HepG2 (cell line): ENCODE data around the gene CDCA5. TPM values are rescaled to one million over a fixed set of nuclear protein-coding genes. Genes with fewer than 3 reads are reported as not detected.
A peak's percentile ranks its signal among the peaks of the same experiment; 100 is the strongest.

Experiments
- ADNP ChIP-seq: sonication (generic); formaldehyde crosslinking; IDR thresholded peaks from 2 replicates; pipeline ENCODE4 v1.4.0; 2020; ENCODE audit warnings: missing genetic modification reagents
- AHDC1 ChIP-seq: sonication (generic); formaldehyde crosslinking; IDR thresholded peaks from 2 replicates; pipeline ENCODE4 v1.5.1; 2020; ENCODE audit warnings: mild to moderate bottlenecking, missing genetic modification reagents, borderline replicate concordance
- E2F1 ChIP-seq: sonication (generic); formaldehyde crosslinking; IDR thresholded peaks from 2 replicates; pipeline ENCODE4 v1.5.0; 2020; ENCODE audit warnings: missing genetic modification reagents
- FOXP4 ChIP-seq: sonication (generic); formaldehyde crosslinking; IDR thresholded peaks from 2 replicates; pipeline ENCODE4 v1.4.0; 2020; ENCODE audit warnings: missing genetic modification reagents
- MBD4 ChIP-seq: IDR thresholded peaks from 2 replicates; pipeline ENCODE4 v1.6.1; 2012; ENCODE audit warnings: low read length, inconsistent platforms, borderline replicate concordance
- MEF2D ChIP-seq: sonication (generic); formaldehyde crosslinking; IDR thresholded peaks from 2 replicates; pipeline ENCODE4 v1.5.1; 2020; ENCODE audit warnings: mild to moderate bottlenecking, missing genetic modification reagents
- MEIS1 ChIP-seq: sonication (generic); formaldehyde crosslinking; IDR thresholded peaks from 2 replicates; pipeline ENCODE4 v1.9.0; 2021; ENCODE audit warnings: mild to moderate bottlenecking, missing genetic modification reagents, moderate library complexity, borderline replicate concordance
- NFYC ChIP-seq: IDR thresholded peaks from 2 replicates; pipeline ENCODE4 v1.6.1; 2016; ENCODE audit warnings: missing genetic modification reagents, missing compliant biosample characterization
- TCF12 ChIP-seq, 2 experiments: fragments of 450-650 bp in 1 of 2; sonication (generic) in 1 of 2; formaldehyde crosslinking in 1 of 2; IDR thresholded peaks; 2 replicates each; pipeline versions ENCODE4 v1.6.1 to v1.8.0; 2017 to 2022; ENCODE audit warnings: antibody characterized with exemption in 1 of 2, mild to moderate bottlenecking in 1 of 2, missing genetic modification reagents in 1 of 2, moderate library complexity in 1 of 2
- YEATS4 ChIP-seq: sonication (generic); formaldehyde crosslinking; IDR thresholded peaks from 2 replicates; pipeline ENCODE4 v1.4.0; 2020; ENCODE audit warnings: missing genetic modification reagents, borderline replicate concordance
- ZNF292 ChIP-seq: sonication (generic); formaldehyde crosslinking; IDR thresholded peaks from 2 replicates; pipeline ENCODE4 v1.8.1; 2022; ENCODE audit warnings: mild to moderate bottlenecking, low read depth, missing genetic modification reagents, borderline replicate concordance
- ZNF550 ChIP-seq: sonication (generic); formaldehyde crosslinking; IDR thresholded peaks from 2 replicates; pipeline ENCODE4 v1.4.0; 2020; ENCODE audit warnings: mild to moderate bottlenecking, missing genetic modification reagents, borderline replicate concordance
- ZNF563 ChIP-seq: sonication (generic); formaldehyde crosslinking; IDR thresholded peaks from 2 replicates; pipeline ENCODE4 v1.8.0; 2022; ENCODE audit warnings: mild to moderate bottlenecking, moderate library complexity, missing genetic modification reagents
- polyA plus RNA-seq, 8 experiments: library from polyadenylated mRNA; depleted of rRNA in 3 of 8; stranded (reverse) in 7 of 8; unstranded in 1 of 8; fragments of >200 nt; fragmentation: Illumina TruSeq in 4 of 8; extraction: Trizol in 4 of 8; gene quantifications; 2 replicates each; pipeline versions ENCODE4 v1.2.1 to v1.2.3, GENCODE V29; 2011 to 2016; ENCODE audit warnings: low read depth in 4 of 8, missing spikeins in 1 of 8, mixed read lengths in 1 of 8; ENCODE audit not compliant: insufficient read depth in 1 of 8
- total RNA-seq, 5 experiments: library from RNA; depleted of rRNA; stranded (reverse); fragments of >200 nt; fragmentation: Illumina TruSeq; extraction: Trizol; gene quantifications; 2 replicates each; pipeline ENCODE4 v1.2.3, GENCODE V29; 2016; ENCODE audit warnings: low read depth in 1 of 5
- TF ChIP-seq, protein P1 (sequence below): sonication (generic); formaldehyde crosslinking; IDR thresholded peaks from 2 replicates; pipeline ENCODE4 v1.5.0; 2020; ENCODE audit warnings: missing genetic modification reagents
- TF ChIP-seq, protein P2 (sequence below): sonication (generic); formaldehyde crosslinking; IDR thresholded peaks from 2 replicates; pipeline ENCODE4 v1.5.0; 2020; ENCODE audit warnings: missing genetic modification reagents, mild to moderate bottlenecking, borderline replicate concordance

The CDCA5 gene
- total and polyA plus RNA-seq, 2 of the 13 experiments (the other 11 are each of a cell fraction or from before 2014, with no cell fraction given): 13.5 to 50.6 TPM

GRCh38 chr11:65121865-65122696 is 38.2 kb upstream of the CDCA5 start, which contains the start of the genes FAU and MRPL49 (continued):
- TF ChIP-seq, protein P1, sequence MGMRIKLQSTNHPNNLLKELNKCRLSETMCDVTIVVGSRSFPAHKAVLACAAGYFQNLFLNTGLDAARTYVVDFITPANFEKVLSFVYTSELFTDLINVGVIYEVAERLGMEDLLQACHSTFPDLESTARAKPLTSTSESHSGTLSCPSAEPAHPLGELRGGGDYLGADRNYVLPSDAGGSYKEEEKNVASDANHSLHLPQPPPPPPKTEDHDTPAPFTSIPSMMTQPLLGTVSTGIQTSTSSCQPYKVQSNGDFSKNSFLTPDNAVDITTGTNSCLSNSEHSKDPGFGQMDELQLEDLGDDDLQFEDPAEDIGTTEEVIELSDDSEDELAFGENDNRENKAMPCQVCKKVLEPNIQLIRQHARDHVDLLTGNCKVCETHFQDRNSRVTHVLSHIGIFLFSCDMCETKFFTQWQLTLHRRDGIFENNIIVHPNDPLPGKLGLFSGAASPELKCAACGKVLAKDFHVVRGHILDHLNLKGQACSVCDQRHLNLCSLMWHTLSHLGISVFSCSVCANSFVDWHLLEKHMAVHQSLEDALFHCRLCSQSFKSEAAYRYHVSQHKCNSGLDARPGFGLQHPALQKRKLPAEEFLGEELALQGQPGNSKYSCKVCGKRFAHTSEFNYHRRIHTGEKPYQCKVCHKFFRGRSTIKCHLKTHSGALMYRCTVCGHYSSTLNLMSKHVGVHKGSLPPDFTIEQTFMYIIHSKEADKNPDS (CRISPR knock-in tag): no peak
- TF ChIP-seq ZNF563 (CRISPR knock-in tag): peak; percentile 52; the same call in 1 of the 2 replicates
- TF ChIP-seq E2F1 (CRISPR knock-in tag): peak; percentile 80; the same call in 1 of the 2 replicates
- peak; percentile 76; the same call in 1 of the 2 replicates for TF ChIP-seq MEIS1 (CRISPR knock-in tag)
- TF ChIP-seq TCF12 (IDR thresholded peaks at IDR 0.05): no peak
- TF ChIP-seq TCF12 (CRISPR knock-in tag; IDR thresholded peaks at IDR 0.05): peak; percentile 63; the same call in 1 of the 2 replicates
- no peak for TF ChIP-seq AHDC1 (CRISPR knock-in tag)
- TF ChIP-seq, protein P2, sequence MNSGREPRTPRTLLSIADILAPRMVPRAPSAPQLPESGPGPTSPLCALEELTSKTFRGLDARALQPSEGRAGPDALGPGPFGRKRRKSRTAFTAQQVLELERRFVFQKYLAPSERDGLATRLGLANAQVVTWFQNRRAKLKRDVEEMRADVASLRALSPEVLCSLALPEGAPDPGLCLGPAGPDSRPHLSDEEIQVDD (CRISPR knock-in tag): peak; percentile 52; the same call in 1 of the 2 replicates
- TF ChIP-seq ZNF550: 0 out of 2 replicates have a peak, but pooled peaks have one; percentile 63
- TF ChIP-seq FOXP4 (CRISPR knock-in tag): peak; percentile 18; the same call in 1 of the 2 replicates
- no peak for TF ChIP-seq ADNP
- peak; percentile 59 for TF ChIP-seq NFYC (CRISPR knock-in tag)
- TF ChIP-seq ZNF292 (CRISPR knock-in tag): 0 out of 2 replicates have a peak, but pooled peaks have one; percentile 16
- peak; percentile 70; the same call in 1 of the 2 replicates for TF ChIP-seq YEATS4 (CRISPR knock-in tag)
- TF ChIP-seq MBD4: no peak
- TF ChIP-seq MEF2D (CRISPR knock-in tag): peak; percentile 91
